Activated CD4-positive, CD25-positive, alpha-beta regulatory T cell treated with anti-CD3 and anti-CD28 coated beads, Interleukin-2, amount 50 U/mL, for 72 hours (primary cell): Measurements from ENCODE around the gene LDHAL6B.

Experiments
- DNase-seq: peaks from one replicate; pipeline ENCODE4 v3.0.0; 2021

The LDHAL6B gene

DNA sequence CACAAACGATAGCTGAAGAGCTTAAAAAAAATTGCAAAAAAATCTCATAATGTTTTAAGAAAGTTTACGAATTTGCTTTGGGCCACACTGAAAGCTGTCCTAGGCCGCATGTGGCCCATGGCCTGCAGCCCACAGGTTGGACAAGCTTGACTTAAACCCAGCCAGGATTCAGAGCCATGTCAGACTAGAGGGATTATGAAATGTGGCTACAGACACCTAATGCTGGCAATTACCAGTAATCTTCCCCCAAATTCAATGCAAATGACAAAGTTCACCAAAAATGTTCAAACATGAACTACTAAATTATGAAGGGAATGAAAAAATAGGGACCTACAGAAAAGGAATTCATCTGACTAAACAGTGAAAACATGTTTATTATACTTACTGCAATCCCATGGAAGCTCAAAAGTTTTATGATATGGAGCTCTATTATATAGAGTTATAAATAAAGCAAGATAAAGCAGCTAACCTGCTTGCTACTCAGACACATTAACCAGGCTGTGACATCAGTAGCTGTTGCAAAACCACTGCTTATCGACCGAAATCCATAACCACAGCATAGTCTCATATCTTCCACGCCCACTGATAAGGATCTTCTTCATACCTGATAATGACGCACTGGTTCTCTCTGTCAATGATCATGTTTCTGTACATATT is 49.2 kb downstream of the LDHAL6B start:
- DNase-seq: no peak

DNA sequence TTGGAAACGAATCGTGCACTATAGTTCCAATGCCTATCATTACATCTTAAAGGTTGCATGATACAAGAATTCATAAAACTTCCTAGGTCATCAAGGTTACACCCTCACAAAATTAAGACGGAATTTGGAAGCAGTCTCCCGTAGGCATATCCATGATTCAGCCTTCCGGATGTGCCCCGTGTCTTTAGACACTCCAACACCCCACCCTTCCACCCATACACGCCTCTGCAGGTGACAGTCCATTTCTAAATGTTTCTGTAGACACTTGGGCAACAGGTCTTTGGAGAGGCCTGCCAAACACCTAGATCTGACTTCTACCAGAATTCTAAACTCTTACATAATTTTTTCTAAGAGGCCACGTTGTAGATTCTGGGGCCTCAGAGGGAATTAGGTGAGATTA is 49.8 kb downstream of the LDHAL6B start:
- no peak for DNase-seq

DNA sequence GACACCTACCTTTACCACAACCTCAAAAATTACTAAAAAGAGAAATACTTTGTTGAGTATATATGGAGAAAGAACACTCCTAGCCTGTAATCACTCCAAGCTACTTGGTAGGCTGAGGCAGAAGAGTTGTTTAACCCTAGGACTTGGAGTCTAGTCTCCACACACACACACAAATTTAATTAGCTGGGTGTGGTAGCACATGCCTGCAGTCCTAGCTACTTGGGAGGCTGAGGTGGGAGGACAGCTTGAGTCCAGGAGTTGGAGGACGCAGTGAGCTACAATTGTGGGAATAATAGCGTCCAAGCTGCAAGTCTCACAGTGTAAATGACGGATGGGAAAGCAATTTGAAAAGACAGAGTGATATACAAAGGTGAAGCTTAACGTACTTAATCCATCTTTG is 50.5 kb downstream of the LDHAL6B start:
- no peak for DNase-seq
